Esophagus muscularis mucosa (tissue), 4 donors: ENCODE measurements around the gene TRIM50. TPM values are rescaled to one million over a fixed set of nuclear protein-coding genes. Genes with fewer than 3 reads are reported as not detected.
"Not testable (repeated sequence)": the region's sequence is repeated elsewhere in the genome, so short reads cannot be mapped to it uniquely, and the experiment has no call there.

Experiments
- DNase-seq: peaks from one replicate; pipeline ENCODE4 v3.0.0-alpha.2; 2017; ENCODE audit errors: extremely low spot score
- H3K27ac ChIP-seq, 4 donors: fragments of 200-600 bp; sonication (generic); replicated peaks in 1 of 4; 1 replicate in 3 of 4; 2 replicates in 1 of 4; pipeline ENCODE4 v1.5.1; 2016 to 2019; ENCODE audit warnings: mild to moderate bottlenecking in 1 of 4
- H3K27me3 ChIP-seq, 4 donors: fragments of 200-600 bp; sonication (generic); one replicate each; pipeline versions ENCODE4 v1.5.1 to v1.6.0; 2016 to 2019
- H3K36me3 ChIP-seq, 4 donors: fragments of 200-600 bp; sonication (generic); one replicate each; pipeline ENCODE4 v1.5.1; 2016 to 2019
- H3K4me1 ChIP-seq, 4 donors: fragments of 200-600 bp; sonication (generic); one replicate each; pipeline ENCODE4 v1.5.1; 2016 to 2019
- H3K4me3 ChIP-seq, 4 donors: fragments of 200-600 bp; sonication (generic); 1 replicate in 2 of 4; 2 replicates in 2 of 4; pipeline ENCODE4 v1.5.1; 2016 to 2019; ENCODE audit warnings: mild to moderate bottlenecking in 4 of 4, moderate library complexity in 1 of 4
- H3K9me3 ChIP-seq, 4 donors: fragments of 200-600 bp; sonication (generic); 1 replicate in 3 of 4; 2 replicates in 1 of 4; pipeline ENCODE4 v1.5.1; 2016 to 2019
- EP300 ChIP-seq: sonication (generic); formaldehyde crosslinking; IDR thresholded peaks from one replicate; pipeline ENCODE4 v1.6.1; 2017; ENCODE audit warnings: antibody characterized with exemption
- POLR2A ChIP-seq: fragments of 450-650 bp; IDR thresholded peaks from one replicate; pipeline ENCODE4 v1.6.1; 2017; ENCODE audit warnings: antibody characterized with exemption, moderate library complexity, mild to moderate bottlenecking, low read depth
- POLR2AphosphoS5 ChIP-seq, 2 donors: sonication (generic); formaldehyde crosslinking; IDR thresholded peaks; one replicate each; pipeline ENCODE4 v1.6.1; 2017; ENCODE audit warnings: antibody characterized with exemption in 2 of 2
- WGBS: methylation state at CpG from one replicate; pipeline ENCODE4 v1.1.5; 2018; 5-methylcytosine and 5-hydroxymethylcytosine counted together
- intact Hi-C: fragments of 100-400 bp; cut with DNase I; formaldehyde crosslinking; loops from one replicate; pipeline ENCODE4 v1.15.1; 2023
- total RNA-seq, 4 donors: library from RNA; depleted of rRNA; stranded (reverse); fragments of >200 nt; gene quantifications; one replicate each; pipeline versions ENCODE4 v1.1.0 to v1.2.1, GENCODE V29; 2016
- TF ChIP-seq, protein P1 (sequence below), 3 experiments: fragments of 200-600 bp in 2 of 3; fragments of 450-650 bp in 1 of 3; sonication (generic) in 2 of 3; IDR thresholded peaks; one replicate each; pipeline ENCODE4 v1.5.1; 2017 to 2019; ENCODE audit warnings: antibody characterized with exemption in 3 of 3, mild to moderate bottlenecking in 2 of 3, moderate library complexity in 1 of 3

TRIM50 gene
- total RNA-seq, 4 donors from 2014 or later, result 0.39 to 0.42 TPM; not detected in 2

DNA sequence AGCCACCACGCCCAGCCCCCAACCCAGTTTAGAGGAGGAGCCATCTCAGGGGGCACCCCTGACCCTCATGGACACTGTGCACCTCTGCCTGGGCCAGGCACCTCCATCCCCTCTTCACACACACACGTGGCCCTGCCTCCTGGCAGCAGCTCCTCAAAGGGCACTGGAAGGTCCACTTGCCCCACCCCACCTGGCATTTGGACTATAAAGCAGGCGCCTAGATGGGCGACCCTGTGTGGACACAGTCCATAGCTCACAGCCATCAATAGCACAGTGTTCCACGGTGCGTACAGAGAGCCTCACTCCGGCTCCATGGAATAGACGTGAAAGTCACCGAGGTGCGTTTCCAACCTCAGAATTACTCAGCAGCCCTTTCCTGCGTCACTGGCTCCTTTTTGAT is 41.1 kb upstream of the TRIM50 start:
- no peak for TF ChIP-seq POLR2AphosphoS5 (IDR thresholded peaks at IDR 0.05)
- no peak for TF ChIP-seq POLR2A
- TF ChIP-seq, protein P1, sequence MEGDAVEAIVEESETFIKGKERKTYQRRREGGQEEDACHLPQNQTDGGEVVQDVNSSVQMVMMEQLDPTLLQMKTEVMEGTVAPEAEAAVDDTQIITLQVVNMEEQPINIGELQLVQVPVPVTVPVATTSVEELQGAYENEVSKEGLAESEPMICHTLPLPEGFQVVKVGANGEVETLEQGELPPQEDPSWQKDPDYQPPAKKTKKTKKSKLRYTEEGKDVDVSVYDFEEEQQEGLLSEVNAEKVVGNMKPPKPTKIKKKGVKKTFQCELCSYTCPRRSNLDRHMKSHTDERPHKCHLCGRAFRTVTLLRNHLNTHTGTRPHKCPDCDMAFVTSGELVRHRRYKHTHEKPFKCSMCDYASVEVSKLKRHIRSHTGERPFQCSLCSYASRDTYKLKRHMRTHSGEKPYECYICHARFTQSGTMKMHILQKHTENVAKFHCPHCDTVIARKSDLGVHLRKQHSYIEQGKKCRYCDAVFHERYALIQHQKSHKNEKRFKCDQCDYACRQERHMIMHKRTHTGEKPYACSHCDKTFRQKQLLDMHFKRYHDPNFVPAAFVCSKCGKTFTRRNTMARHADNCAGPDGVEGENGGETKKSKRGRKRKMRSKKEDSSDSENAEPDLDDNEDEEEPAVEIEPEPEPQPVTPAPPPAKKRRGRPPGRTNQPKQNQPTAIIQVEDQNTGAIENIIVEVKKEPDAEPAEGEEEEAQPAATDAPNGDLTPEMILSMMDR (IDR thresholded peaks at IDR 0.05), result no peak
- no peak for TF ChIP-seq EP300
- Histone ChIP-seq H3K36me3 (no peaks in the 10 kb centered on the region), H3K4me3 (no peak overlapping the region), H3K27ac (no peak overlapping the region), H3K9me3 (no peaks in the 10 kb centered on the region), H3K27me3 (peaks cover 0 to 5% (median 0%) of the 10 kb centered on the region in 4 donors), H3K4me1 (no peaks in the 10 kb centered on the region)
- intact Hi-C loops, result no loop called here
- 88% methylated on average over 11 of the region's 11 CpGs for WGBS
- no peak for DNase-seq

DNA sequence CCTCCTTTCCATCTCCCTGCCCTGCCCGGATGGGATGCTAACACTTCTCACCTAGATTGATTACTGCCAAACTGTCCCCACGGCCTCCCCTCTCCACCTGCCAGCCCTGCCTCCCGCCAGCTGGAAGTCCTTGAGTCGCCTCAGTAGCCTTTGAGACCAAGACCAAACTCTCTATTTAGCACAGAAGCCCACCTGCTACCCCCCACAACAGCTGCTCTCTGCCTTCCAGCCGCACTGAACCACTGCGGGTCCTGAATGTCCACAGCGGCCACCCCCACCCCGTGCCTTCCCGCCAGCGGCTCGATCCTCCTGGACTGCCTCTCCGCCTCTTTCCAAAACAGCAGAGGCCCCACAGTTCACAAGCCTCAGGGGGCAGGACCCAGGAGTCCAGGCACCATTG is 39.1 kb upstream of the TRIM50 start:
- Histone ChIP-seq H3K27ac (no peak overlapping the region), H3K4me1 (no peaks in the 10 kb centered on the region), H3K36me3 (no peaks in the 10 kb centered on the region), H3K4me3 (no peak overlapping the region), H3K27me3 (peaks cover 0 to 6% (median 0%) of the 10 kb centered on the region in 4 donors), H3K9me3 (no peaks in the 10 kb centered on the region)
- WGBS, result 77% methylated on average over 12 of the region's 12 CpGs
- intact Hi-C loops, result no loop called here
- no peak for DNase-seq
- TF ChIP-seq, protein P1 (IDR thresholded peaks at IDR 0.05), result no peak
- TF ChIP-seq POLR2A (no peak), POLR2AphosphoS5 (IDR thresholded peaks at IDR 0.05) (no peak), EP300 (no peak)

DNA sequence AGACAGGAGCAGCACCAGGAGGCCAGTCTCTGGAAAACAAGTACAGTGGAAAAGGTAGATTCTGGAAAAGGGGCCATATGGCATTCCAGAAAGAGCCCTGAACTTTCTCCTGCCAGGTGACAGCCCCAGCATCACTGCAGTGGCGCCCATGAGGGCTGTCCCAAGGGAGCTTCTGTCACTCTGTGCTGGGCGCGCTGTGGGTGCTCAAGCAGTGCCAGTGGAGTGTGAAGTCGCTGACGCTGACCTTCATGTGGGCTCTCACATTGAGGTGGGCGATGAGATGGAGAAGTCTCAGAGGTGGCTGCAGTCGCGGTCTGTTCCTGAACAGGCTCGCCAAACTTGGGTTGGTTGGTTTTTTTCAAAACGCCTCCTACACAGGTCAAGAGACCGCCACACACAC is 38.2 kb upstream of the TRIM50 start:
- Histone ChIP-seq H3K4me1 (no peaks in the 10 kb centered on the region), H3K9me3 (no peaks in the 10 kb centered on the region), H3K27me3 (peaks cover 0 to 6% (median 0%) of the 10 kb centered on the region in 4 donors), H3K4me3 (no peak overlapping the region), H3K36me3 (no peaks in the 10 kb centered on the region), H3K27ac (no peak overlapping the region)
- 97% methylated on average over 11 of the region's 11 CpGs for WGBS
- TF ChIP-seq POLR2A, result no peak
- intact Hi-C loops, result no loop called here
- DNase-seq, result no peak

DNA sequence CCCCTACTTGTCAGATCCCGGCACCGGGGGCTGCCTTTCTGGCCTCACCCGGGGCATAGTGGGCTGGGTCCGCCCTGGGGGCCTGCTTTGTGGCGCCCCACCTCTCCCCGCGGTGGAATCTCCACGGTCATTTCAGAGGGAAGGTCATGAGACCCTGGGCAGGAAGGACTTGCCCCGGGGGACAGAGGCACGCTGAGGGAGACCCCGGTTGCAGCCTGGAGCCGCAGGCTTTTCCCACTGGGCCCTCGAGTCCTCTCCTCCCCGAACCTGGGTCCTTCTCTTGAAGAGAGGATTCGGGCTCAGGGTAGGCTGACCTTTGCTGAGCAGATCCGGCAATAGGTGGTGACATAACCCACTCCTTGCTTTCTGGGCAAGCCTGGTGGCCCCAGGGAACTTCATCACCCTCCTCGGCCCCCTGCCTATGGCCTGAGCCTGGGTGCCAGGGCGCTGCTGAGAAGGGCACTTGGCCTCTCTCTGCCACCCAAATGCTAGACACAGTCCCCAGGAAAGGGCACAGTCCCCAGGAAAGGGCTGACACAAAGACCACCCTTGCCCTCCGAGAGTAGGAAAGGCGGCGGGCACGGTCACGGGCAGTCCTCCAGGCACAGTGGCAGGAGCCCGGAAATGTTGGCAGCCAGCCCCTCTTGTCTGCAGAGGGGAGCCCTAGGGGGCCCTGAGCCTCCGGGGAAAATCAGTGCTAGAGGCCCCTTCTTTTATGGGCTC is 36.3 kb upstream of the TRIM50 start:
- Histone ChIP-seq H3K9me3 (no peaks in the 10 kb centered on the region), H3K36me3 (no peaks in the 10 kb centered on the region), H3K4me1 (no peaks in the 10 kb centered on the region), H3K4me3 (no peak overlapping the region), H3K27ac (no peak overlapping the region), H3K27me3 (peaks cover 0 to 15% (median 0%) of the 10 kb centered on the region in 4 donors)
- DNase-seq, result no peak
- 79% methylated on average over 8 of the region's 25 CpGs for WGBS
- TF ChIP-seq EP300, result no peak
- TF ChIP-seq, protein P1 (IDR thresholded peaks at IDR 0.05), result no peak
- TF ChIP-seq POLR2AphosphoS5 (IDR thresholded peaks at IDR 0.05), result no peak
- intact Hi-C loops, result no loop called here

DNA sequence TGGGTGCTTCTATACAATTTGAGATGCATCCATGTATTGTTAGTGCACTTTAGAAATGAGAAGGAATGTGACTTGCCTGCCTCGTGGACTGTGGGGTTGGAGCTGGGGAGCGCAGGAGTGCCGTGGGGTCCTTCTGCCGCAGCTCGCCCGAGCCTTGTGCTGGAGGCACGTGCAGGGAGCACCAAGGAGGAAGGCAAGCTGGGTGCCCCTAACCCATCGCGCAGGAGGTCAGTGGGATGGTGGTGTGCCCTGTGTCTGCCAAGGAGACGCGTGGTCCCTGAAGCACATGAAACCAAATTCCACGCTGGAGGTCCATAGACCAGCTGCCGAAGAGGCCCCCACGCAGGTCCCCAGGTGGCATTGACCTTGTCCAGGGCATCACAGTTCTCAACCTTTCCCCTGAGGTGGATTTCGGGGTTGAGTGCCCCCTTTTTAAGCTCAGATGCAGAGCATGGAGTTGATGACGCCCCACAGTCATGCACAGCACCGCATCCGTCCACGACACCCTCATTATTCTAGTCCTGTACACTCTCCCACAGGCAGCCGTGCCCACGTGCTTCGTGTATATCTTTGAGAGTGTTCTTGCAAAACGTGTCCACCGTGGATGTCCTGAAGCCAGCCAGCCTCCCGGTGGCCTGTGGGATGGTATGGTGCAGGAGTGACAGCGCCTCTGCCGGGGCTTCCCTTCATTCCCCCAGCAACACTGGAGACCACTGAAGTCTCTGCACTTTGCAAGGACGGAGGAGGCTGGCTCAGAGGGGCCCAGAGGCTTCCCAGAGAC is 35.5 kb upstream of the TRIM50 start:
- 83% methylated on average over 19 of the region's 28 CpGs for WGBS
- no peak overlapping the region for H3K4me3 ChIP-seq
- no peak for TF ChIP-seq EP300
- no peak for TF ChIP-seq POLR2A
- TF ChIP-seq, protein P1 (IDR thresholded peaks at IDR 0.05), result no peak
- TF ChIP-seq POLR2AphosphoS5 (IDR thresholded peaks at IDR 0.05), result no peak

DNA sequence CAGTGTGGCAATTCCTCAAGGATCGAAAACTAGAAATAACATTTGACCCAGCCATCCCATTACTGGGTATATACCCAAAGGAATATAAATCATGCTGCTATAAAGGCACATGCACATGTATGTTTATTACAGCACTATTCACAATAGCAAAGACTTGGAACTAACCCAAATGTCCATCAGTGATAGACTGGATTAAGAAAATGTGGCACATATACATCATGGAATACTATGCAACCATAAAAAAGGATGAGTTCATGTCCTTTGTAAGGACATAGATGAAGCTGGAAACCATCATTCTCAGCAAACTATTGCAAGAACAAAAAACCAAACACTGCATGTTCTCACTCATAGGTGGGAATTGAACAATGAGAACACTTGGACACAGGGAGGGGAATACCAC is 32.7 kb upstream of the TRIM50 start:
- H3K36me3 ChIP-seq, DNase-seq, H3K4me3 ChIP-seq, H3K27ac ChIP-seq, H3K9me3 ChIP-seq, intact Hi-C loops: not testable (repeated sequence)
- WGBS, result 94% methylated on average over 1 of the region's 1 CpG
- Histone ChIP-seq H3K4me1 (peaks cover 7 to 14% (median 11%) of the 10 kb centered on the region in 4 donors), H3K27me3 (peaks cover 0 to 23% (median 0%) of the 10 kb centered on the region in 4 donors)

More for the DNA sequence above, 35.5 kb upstream of the TRIM50 start:
- Histone ChIP-seq H3K27me3 (peaks cover 0 to 23% (median 0%) of the 10 kb centered on the region in 4 donors), H3K36me3 (no peaks in the 10 kb centered on the region), H3K4me1 (peaks cover 1 to 6% (median 5%) of the 10 kb centered on the region in 4 donors), H3K9me3 (no peaks in the 10 kb centered on the region), H3K27ac (no peak overlapping the region)
- intact Hi-C loops, result no loop called here
- DNase-seq, result no peak
